H9 (cell line): ENCODE results near the gene MYRIP. TPM values are rescaled to one million over a fixed set of nuclear protein-coding genes. Genes with fewer than 3 reads are reported as not detected.

ENCODE experiments used
- DNase-seq: peaks from one replicate; pipeline ENCODE4 v3.0.0-alpha.2; 2017
- H2AFZ ChIP-seq: one replicate; pipeline ENCODE4 v1.6.1; 2013; ENCODE audit warnings: mild to moderate bottlenecking, low read length, control low read depth, moderate library complexity
- H2AK5ac ChIP-seq: 2 replicates; pipeline ENCODE4 v1.6.1; 2013; ENCODE audit warnings: low read length, control low read depth, mixed read lengths; ENCODE audit not compliant: insufficient read length
- H2BK120ac ChIP-seq: one replicate; pipeline ENCODE4 v1.6.1; 2013; ENCODE audit warnings: low read depth, mild to moderate bottlenecking, low read length, control low read depth, inconsistent platforms; ENCODE audit not compliant: poor library complexity, severe bottlenecking
- H2BK12ac ChIP-seq: 2 replicates; pipeline ENCODE4 v1.6.1; 2013; ENCODE audit warnings: low read length, control low read depth, mixed read lengths, low read depth; ENCODE audit not compliant: insufficient read length
- H2BK15ac ChIP-seq: 2 replicates; pipeline ENCODE4 v1.6.1; 2013; ENCODE audit warnings: low read depth, low read length, control low read depth
- H2BK20ac ChIP-seq: one replicate; pipeline ENCODE4 v1.6.1; 2013; ENCODE audit warnings: low read depth, mild to moderate bottlenecking, low read length, control low read depth, inconsistent platforms; ENCODE audit not compliant: poor library complexity, severe bottlenecking
- H2BK5ac ChIP-seq: 2 replicates; pipeline ENCODE4 v1.6.1; 2013; ENCODE audit warnings: low read length, control low read depth, mixed read lengths; ENCODE audit not compliant: insufficient read length
- H3K14ac ChIP-seq: 2 replicates; pipeline ENCODE4 v1.6.1; 2013; ENCODE audit warnings: low read length, control low read depth; ENCODE audit not compliant: insufficient read depth
- H3K18ac ChIP-seq: 2 replicates; pipeline ENCODE4 v1.6.1; 2013; ENCODE audit warnings: low read depth, mild to moderate bottlenecking, mixed read lengths, low read length, control low read depth; ENCODE audit not compliant: insufficient read length
- H3K23ac ChIP-seq: 2 replicates; pipeline ENCODE4 v1.6.1; 2013; ENCODE audit warnings: low read length, control low read depth, mixed read lengths, low read depth; ENCODE audit not compliant: insufficient read length
- H3K23me2 ChIP-seq: 2 replicates; pipeline ENCODE4 v1.6.1; 2013; ENCODE audit warnings: low read depth, mild to moderate bottlenecking, mixed read lengths, low read length, control low read depth; ENCODE audit not compliant: insufficient read length, poor library complexity, severe bottlenecking
- H3K27ac ChIP-seq: 2 replicates; pipeline ENCODE4 v1.5.1; 2013; ENCODE audit warnings: low read length, control low read depth, mixed read lengths, low read depth; ENCODE audit not compliant: insufficient read length
- H3K27me3 ChIP-seq: 2 replicates; pipeline ENCODE4 v1.6.1; 2013; ENCODE audit warnings: low read length, control low read depth, inconsistent platforms; ENCODE audit not compliant: insufficient read depth
- H3K4ac ChIP-seq: 2 replicates; pipeline ENCODE4 v1.6.1; 2013; ENCODE audit warnings: low read depth, mild to moderate bottlenecking, control low read depth, inconsistent platforms, low read length, moderate library complexity
- H3K4me1 ChIP-seq: 2 replicates; pipeline ENCODE4 v1.6.1; 2013; ENCODE audit warnings: low read length, control low read depth, inconsistent platforms; ENCODE audit not compliant: insufficient read depth
- H3K4me2 ChIP-seq: 2 replicates; pipeline ENCODE4 v1.6.1; 2013; ENCODE audit warnings: low read length, control low read depth, mixed read lengths; ENCODE audit not compliant: insufficient read length, insufficient read depth
- H3K56ac ChIP-seq: 2 replicates; pipeline ENCODE4 v1.6.1; 2013; ENCODE audit warnings: low read depth, mild to moderate bottlenecking, mixed read lengths, low read length, control low read depth; ENCODE audit not compliant: insufficient read length
- H3K79me1 ChIP-seq: 2 replicates; pipeline ENCODE4 v1.6.1; 2013; ENCODE audit warnings: low read depth, mild to moderate bottlenecking, moderate library complexity, low read length, control low read depth, inconsistent platforms; ENCODE audit not compliant: insufficient read depth, poor library complexity, severe bottlenecking
- H3K79me2 ChIP-seq: 2 replicates; pipeline ENCODE4 v1.6.1; 2013; ENCODE audit warnings: low read length, control low read depth, inconsistent platforms; ENCODE audit not compliant: insufficient read depth
- H3K9ac ChIP-seq: 2 replicates; pipeline ENCODE4 v1.6.1; 2013; ENCODE audit warnings: low read length, control low read depth, mixed read lengths; ENCODE audit not compliant: insufficient read length; ENCODE audit errors: extremely low read depth
- H3K9me3 ChIP-seq: one replicate; pipeline ENCODE4 v1.6.1; 2013; ENCODE audit warnings: low read depth, low read length, inconsistent platforms; ENCODE audit not compliant: control insufficient read depth
- H3T11ph ChIP-seq: one replicate; pipeline ENCODE4 v1.6.1; 2013; ENCODE audit warnings: mild to moderate bottlenecking, low read length, control low read depth, inconsistent platforms
- H4K20me1 ChIP-seq: one replicate; pipeline ENCODE4 v1.6.1; 2013; ENCODE audit not compliant: control insufficient read depth, insufficient read length, insufficient read depth
- H4K5ac ChIP-seq: 2 replicates; pipeline ENCODE4 v1.6.1; 2013; ENCODE audit warnings: low read depth, mild to moderate bottlenecking, mixed read lengths, low read length, control low read depth; ENCODE audit not compliant: insufficient read length
- H4K8ac ChIP-seq: replicated peaks from 2 replicates; pipeline ENCODE4 v1.6.1; 2013; ENCODE audit warnings: low read length, control low read depth, mixed read lengths, low read depth; ENCODE audit not compliant: insufficient read length
- H4K91ac ChIP-seq: 2 replicates; pipeline ENCODE4 v1.6.1; 2013; ENCODE audit warnings: low read depth, mild to moderate bottlenecking, moderate library complexity, mixed read lengths, low read length, control low read depth; ENCODE audit not compliant: insufficient read length
- H3K27ac Mint-ChIP-seq, 3 experiments: 2 replicates in 2 of 3; 3 replicates in 1 of 3; pipeline ENCODE4 v1.8.0; 2020 to 2021; ENCODE audit warnings: mixed read lengths in 3 of 3, mild to moderate bottlenecking in 1 of 3, moderate library complexity in 1 of 3
- H3K27me3 Mint-ChIP-seq: 2 replicates; pipeline ENCODE4 v1.8.0; 2021; ENCODE audit warnings: low read depth, mild to moderate bottlenecking, moderate library complexity, mixed read lengths
- H3K36me3 Mint-ChIP-seq, 3 experiments: 2 replicates in 2 of 3; 3 replicates in 1 of 3; pipeline ENCODE4 v1.8.0; 2020 to 2021; ENCODE audit warnings: low read depth in 3 of 3, mixed read lengths in 3 of 3; ENCODE audit not compliant: insufficient read depth in 1 of 3
- H3K4me1 Mint-ChIP-seq, 2 experiments: 2 replicates each; pipeline ENCODE4 v1.8.0; 2020; ENCODE audit warnings: mixed read lengths in 2 of 2
- H3K4me3 Mint-ChIP-seq, 2 experiments: 2 replicates in 1 of 2; 3 replicates in 1 of 2; pipeline ENCODE4 v1.8.0; 2020 to 2021; ENCODE audit warnings: mild to moderate bottlenecking in 2 of 2, mixed read lengths in 2 of 2, moderate library complexity in 1 of 2
- H3K9me3 Mint-ChIP-seq, 2 experiments: 2 replicates in 1 of 2; 3 replicates in 1 of 2; pipeline ENCODE4 v1.8.0; 2020; ENCODE audit warnings: mild to moderate bottlenecking in 2 of 2, mixed read lengths in 2 of 2, moderate library complexity in 1 of 2
- CTCF ChIP-seq: fragments of 200-600 bp; sonication (generic); conservative IDR thresholded peaks from 3 replicates; pipeline ENCODE4 v1.8.0; 2021; ENCODE audit warnings: antibody characterized with exemption, mild to moderate bottlenecking
- WGBS: extraction: QIAGEN DNeasy Blood & Tissue Kit; methylation state at CpG from one replicate; pipeline ENCODE4 v1.1.7; 2013; ENCODE audit warnings: missing lambda C conversion rate, low lambda C conversion rate, mixed read lengths; ENCODE audit not compliant: insufficient read length; ENCODE audit errors: extremely low coverage; 5-methylcytosine and 5-hydroxymethylcytosine counted together
- total RNA-seq: library from RNA; stranded (reverse); gene quantifications from 2 replicates; pipeline ENCODE4 v1.2.1, GENCODE V29; 2021

The MYRIP gene
- total RNA-seq, 1 experiment from 2014 or later: 1.8 TPM

DNA sequence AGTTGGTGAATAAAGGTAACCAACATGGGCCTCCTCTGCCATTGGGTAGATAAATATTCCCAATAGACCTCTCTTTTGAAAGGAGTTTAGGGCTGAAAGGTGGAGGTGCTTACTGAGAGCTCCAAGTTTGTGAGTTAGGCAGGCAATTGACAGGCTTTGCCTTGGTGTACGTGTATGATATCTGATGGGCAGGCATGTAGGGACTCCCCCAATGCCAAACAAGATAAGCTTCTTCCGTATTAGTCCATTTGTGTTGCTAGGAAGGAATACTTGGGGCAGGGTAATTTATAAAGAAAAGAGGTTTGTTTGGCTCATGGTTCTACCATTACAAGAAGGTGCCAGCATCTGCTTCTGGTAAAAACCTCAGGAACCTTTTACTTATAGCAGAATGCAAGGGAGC is 339.4 kb downstream of the MYRIP start:
- H4K20me1 ChIP-seq: no peaks in the 10 kb centered on the region
- H2BK5ac ChIP-seq: no peak overlapping the region
- Mint-ChIP-seq H3K27me3 (no peaks in the 10 kb centered on the region; the same call in 1 of the 2 replicates), H3K27ac (no peak overlapping the region), H3K36me3 (no peaks in the 10 kb centered on the region), H3K4me1 (no peaks in the 10 kb centered on the region), H3K9me3 (no peaks in the 10 kb centered on the region), H3K4me3 (no peak overlapping the region)
- no CpG with 5 or more reads among the region's 2 CpGs for WGBS
- no peak overlapping the region for H4K8ac ChIP-seq
- H3K56ac ChIP-seq: no peak overlapping the region
- H3K9ac ChIP-seq: no peak overlapping the region
- no peak overlapping the region for H3K23ac ChIP-seq
- H3K4me2 ChIP-seq: no peak overlapping the region
- H3K4ac ChIP-seq: no peak overlapping the region
- no peak for DNase-seq
- no peak overlapping the region for H3T11ph ChIP-seq
- no peak overlapping the region for H2BK120ac ChIP-seq
- H2AK5ac ChIP-seq: no peak overlapping the region
- H4K5ac ChIP-seq: no peak overlapping the region
- no peak overlapping the region for H4K91ac ChIP-seq
- no peak for TF ChIP-seq CTCF
- no peak overlapping the region for H2BK20ac ChIP-seq
- H3K14ac ChIP-seq: no peak overlapping the region
- no peak overlapping the region for H3K18ac ChIP-seq
- H3K79me2 ChIP-seq: no peaks in the 10 kb centered on the region
- no peak overlapping the region for H3K27ac ChIP-seq
- no peak overlapping the region for H2BK12ac ChIP-seq
- H3K4me1 ChIP-seq: no peaks in the 10 kb centered on the region
- H3K79me1 ChIP-seq: no peaks in the 10 kb centered on the region
- H2AFZ ChIP-seq: no peak overlapping the region
- no peak overlapping the region for H2BK15ac ChIP-seq
- no peaks in the 10 kb centered on the region for H3K27me3 ChIP-seq
- no peaks in the 10 kb centered on the region for H3K23me2 ChIP-seq
- no peaks in the 10 kb centered on the region for H3K9me3 ChIP-seq
